HepG2 (cell line): Measurements from ENCODE around the gene MAP2K2. TPM values are rescaled to one million over a fixed set of nuclear protein-coding genes. Genes with fewer than 3 reads are reported as not detected.
A peak's percentile ranks its signal among the peaks of the same experiment; 100 is the strongest.

Experiments used
- CREM ChIP-seq, 2 experiments: sonication (generic) in 1 of 2; formaldehyde crosslinking in 1 of 2; IDR thresholded peaks; 2 replicates each; pipeline versions ENCODE4 v1.4.0 to v1.6.1; 2016 to 2020; ENCODE audit warnings: antibody characterized with exemption in 1 of 2, mild to moderate bottlenecking in 1 of 2, missing genetic modification reagents in 1 of 2
- NFE2L2 ChIP-seq: fragments of 150-350 bp; IDR thresholded peaks from 2 replicates; pipeline ENCODE4 v1.6.1; 2014; ENCODE audit warnings: low read length
- PHF21A ChIP-seq: sonication (generic); formaldehyde crosslinking; IDR thresholded peaks from 2 replicates; pipeline ENCODE4 v1.5.0; 2020; ENCODE audit warnings: mild to moderate bottlenecking, missing genetic modification reagents
- REPIN1 ChIP-seq: sonication (generic); formaldehyde crosslinking; IDR thresholded peaks from 2 replicates; pipeline ENCODE4 v1.8.0; 2022; ENCODE audit warnings: missing genetic modification reagents, low read depth, mild to moderate bottlenecking, borderline replicate concordance
- RFXAP ChIP-seq: sonication (generic); formaldehyde crosslinking; IDR thresholded peaks from 2 replicates; pipeline ENCODE4 v1.4.0; 2020; ENCODE audit warnings: missing genetic modification reagents, borderline replicate concordance
- SOX6 ChIP-seq, 2 experiments: fragments of 450-650 bp in 1 of 2; sonication (generic) in 1 of 2; formaldehyde crosslinking in 1 of 2; IDR thresholded peaks; 2 replicates each; pipeline versions ENCODE4 v1.4.0 to v1.6.1; 2017 to 2020; ENCODE audit warnings: antibody characterized with exemption in 1 of 2, mild to moderate bottlenecking in 1 of 2, missing genetic modification reagents in 1 of 2
- TEF ChIP-seq: sonication (generic); formaldehyde crosslinking; IDR thresholded peaks from 2 replicates; pipeline ENCODE4 v1.5.0; 2020; ENCODE audit warnings: missing genetic modification reagents
- USF2 ChIP-seq, 2 experiments: sonication (generic) in 1 of 2; formaldehyde crosslinking in 1 of 2; IDR thresholded peaks; 2 replicates each; pipeline versions ENCODE4 v1.5.1 to v1.6.1; 2011 to 2020; ENCODE audit warnings: borderline replicate concordance in 1 of 2, low read depth in 1 of 2, low read length in 1 of 2, mild to moderate bottlenecking in 1 of 2, missing genetic modification reagents in 1 of 2, moderate library complexity in 1 of 2
- ZBTB20 ChIP-seq: sonication (generic); formaldehyde crosslinking; IDR thresholded peaks from 2 replicates; pipeline ENCODE4 v1.8.1; 2023; ENCODE audit warnings: missing genetic modification reagents, low read depth, mild to moderate bottlenecking, borderline replicate concordance
- ZNF235 ChIP-seq: sonication (generic); formaldehyde crosslinking; IDR thresholded peaks from 2 replicates; pipeline ENCODE4 v1.8.1; 2023; ENCODE audit warnings: mild to moderate bottlenecking, missing genetic modification reagents, borderline replicate concordance
- ZNF275 ChIP-seq: sonication (generic); formaldehyde crosslinking; IDR thresholded peaks from 2 replicates; pipeline ENCODE4 v1.8.0; 2022; ENCODE audit warnings: missing genetic modification reagents, mild to moderate bottlenecking, inconsistent platforms, borderline replicate concordance
- ZNF292 ChIP-seq: sonication (generic); formaldehyde crosslinking; IDR thresholded peaks from 2 replicates; pipeline ENCODE4 v1.8.1; 2022; ENCODE audit warnings: mild to moderate bottlenecking, low read depth, missing genetic modification reagents, borderline replicate concordance
- ZNF44 ChIP-seq: sonication (generic); formaldehyde crosslinking; IDR thresholded peaks from 2 replicates; pipeline ENCODE4 v1.5.1; 2020; ENCODE audit warnings: mild to moderate bottlenecking, missing genetic modification reagents
- ZNF503 ChIP-seq: sonication (generic); formaldehyde crosslinking; IDR thresholded peaks from 2 replicates; pipeline ENCODE4 v1.4.0; 2020; ENCODE audit warnings: missing genetic modification reagents
- ZNF558 ChIP-seq: sonication (generic); formaldehyde crosslinking; IDR thresholded peaks from 2 replicates; pipeline ENCODE4 v1.9.0; 2022; ENCODE audit warnings: mild to moderate bottlenecking, missing genetic modification reagents, borderline replicate concordance
- ZNF687 ChIP-seq: sonication (generic); formaldehyde crosslinking; IDR thresholded peaks from 2 replicates; pipeline ENCODE4 v1.5.1; 2020; ENCODE audit warnings: mild to moderate bottlenecking, missing genetic modification reagents, moderate library complexity
- polyA plus RNA-seq, 8 experiments: library from polyadenylated mRNA; depleted of rRNA in 3 of 8; stranded (reverse) in 7 of 8; unstranded in 1 of 8; fragments of >200 nt; fragmentation: Illumina TruSeq in 4 of 8; extraction: Trizol in 4 of 8; gene quantifications; 2 replicates each; pipeline versions ENCODE4 v1.2.1 to v1.2.3, GENCODE V29; 2011 to 2016; ENCODE audit warnings: low read depth in 4 of 8, missing spikeins in 1 of 8, mixed read lengths in 1 of 8; ENCODE audit not compliant: insufficient read depth in 1 of 8
- total RNA-seq, 5 experiments: library from RNA; depleted of rRNA; stranded (reverse); fragments of >200 nt; fragmentation: Illumina TruSeq; extraction: Trizol; gene quantifications; 2 replicates each; pipeline ENCODE4 v1.2.3, GENCODE V29; 2016; ENCODE audit warnings: low read depth in 1 of 5

Gene MAP2K2
- total and polyA plus RNA-seq, 2 of the 13 experiments (the other 11 are each of a cell fraction or from before 2014, with no cell fraction given), result 70.3 to 80.9 TPM

DNA sequence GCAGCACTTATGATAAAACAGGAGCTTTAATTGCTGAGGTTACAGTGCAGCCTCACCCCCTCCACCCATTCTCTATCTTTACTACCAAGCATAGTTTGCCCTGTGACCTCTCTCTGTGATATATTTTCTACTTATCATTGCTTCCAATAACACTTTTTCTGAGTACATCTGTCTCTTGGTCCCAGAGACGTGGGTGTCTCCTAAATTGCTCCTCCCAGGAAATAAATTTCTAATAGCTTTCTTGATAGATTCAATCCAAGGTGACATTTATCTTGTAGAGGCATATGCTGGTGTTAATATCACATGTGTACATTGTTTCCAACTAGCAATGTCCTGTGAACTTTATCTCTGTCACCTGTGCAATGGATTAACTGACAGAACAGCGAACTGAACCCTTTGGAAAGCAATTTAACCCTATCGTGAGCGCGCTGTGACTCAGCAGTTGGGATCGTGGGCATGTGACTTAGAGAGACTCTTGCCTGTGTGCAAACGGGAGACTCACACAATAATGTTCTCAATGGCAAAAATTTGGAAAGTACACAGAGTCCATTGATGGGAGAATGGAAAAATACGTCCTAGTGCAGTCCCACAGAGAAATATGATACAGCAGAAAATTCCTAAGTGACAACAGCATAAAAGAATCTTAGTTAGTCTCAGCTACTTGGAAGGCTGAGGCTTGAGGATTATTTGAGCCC lies 7.0 kb upstream of the MAP2K2 start (continued):
- TF ChIP-seq ZNF687 (no peak), NFE2L2 (peak; percentile 96), ZNF503 (CRISPR knock-in tag) (peak; percentile 53; the same call in 1 of the 2 replicates), USF2 (IDR thresholded peaks at IDR 0.05; ENCODE audit: low read depth, low read length) (peak; percentile 69), USF2 (CRISPR knock-in tag; IDR thresholded peaks at IDR 0.05; ENCODE audit: borderline replicate concordance) (peak; percentile 47; the same call in 1 of the 2 replicates), ZNF292 (peak; percentile 61; the same call in 1 of the 2 replicates), REPIN1 (no peak), PHF21A (CRISPR knock-in tag) (no peak), SOX6 (IDR thresholded peaks at IDR 0.05) (no peak), SOX6 (CRISPR knock-in tag; IDR thresholded peaks at IDR 0.05) (peak; percentile 52; the same call in 1 of the 2 replicates), ZNF235 (CRISPR knock-in tag) (no peak), ZNF44 (CRISPR knock-in tag) (no peak), RFXAP (CRISPR knock-in tag) (0 out of 2 replicates have a peak, but pooled peaks have one; percentile 30), ZNF275 (no peak), ZBTB20 (0 out of 2 replicates have a peak, but pooled peaks have one; percentile 40), TEF (CRISPR knock-in tag) (no peak), CREM (IDR thresholded peaks at IDR 0.05) (peak; percentile 35; the same call in 1 of the 2 replicates), CREM (CRISPR knock-in tag; IDR thresholded peaks at IDR 0.05) (no peak), ZNF558 (CRISPR knock-in tag) (no peak)
